Transverse colon (tissue), 4 donors: Measurements from ENCODE around the gene NOL9.

Source experiments
- EP300 ChIP-seq: sonication (generic); formaldehyde crosslinking; IDR thresholded peaks from one replicate; pipeline ENCODE4 v1.6.1; 2017; ENCODE audit warnings: antibody characterized with exemption, low read depth
- POLR2A ChIP-seq: fragments of 450-650 bp; IDR thresholded peaks from one replicate; pipeline ENCODE4 v1.6.1; 2016; ENCODE audit warnings: antibody characterized with exemption, mild to moderate bottlenecking, moderate library complexity
- POLR2AphosphoS5 ChIP-seq, 3 donors: sonication (generic); formaldehyde crosslinking; IDR thresholded peaks; one replicate each; pipeline ENCODE4 v1.6.1; 2016; ENCODE audit warnings: antibody characterized with exemption in 3 of 3
- TF ChIP-seq, protein P1 (sequence below), 5 experiments: fragments of 200-600 bp in 3 of 5; fragments of 450-650 bp in 2 of 5; sonication (generic) in 3 of 5; IDR thresholded peaks; 1 replicate in 2 of 5; 2 replicates in 3 of 5; pipeline ENCODE4 v1.5.1; 2016 to 2017; ENCODE audit warnings: antibody characterized with exemption in 5 of 5, inconsistent platforms in 3 of 5, mild to moderate bottlenecking in 2 of 5, moderate library complexity in 1 of 5

GRCh38 chr1:6509220-6509918 lies 44.9 kb downstream of the NOL9 start:
- TF ChIP-seq, protein P1, sequence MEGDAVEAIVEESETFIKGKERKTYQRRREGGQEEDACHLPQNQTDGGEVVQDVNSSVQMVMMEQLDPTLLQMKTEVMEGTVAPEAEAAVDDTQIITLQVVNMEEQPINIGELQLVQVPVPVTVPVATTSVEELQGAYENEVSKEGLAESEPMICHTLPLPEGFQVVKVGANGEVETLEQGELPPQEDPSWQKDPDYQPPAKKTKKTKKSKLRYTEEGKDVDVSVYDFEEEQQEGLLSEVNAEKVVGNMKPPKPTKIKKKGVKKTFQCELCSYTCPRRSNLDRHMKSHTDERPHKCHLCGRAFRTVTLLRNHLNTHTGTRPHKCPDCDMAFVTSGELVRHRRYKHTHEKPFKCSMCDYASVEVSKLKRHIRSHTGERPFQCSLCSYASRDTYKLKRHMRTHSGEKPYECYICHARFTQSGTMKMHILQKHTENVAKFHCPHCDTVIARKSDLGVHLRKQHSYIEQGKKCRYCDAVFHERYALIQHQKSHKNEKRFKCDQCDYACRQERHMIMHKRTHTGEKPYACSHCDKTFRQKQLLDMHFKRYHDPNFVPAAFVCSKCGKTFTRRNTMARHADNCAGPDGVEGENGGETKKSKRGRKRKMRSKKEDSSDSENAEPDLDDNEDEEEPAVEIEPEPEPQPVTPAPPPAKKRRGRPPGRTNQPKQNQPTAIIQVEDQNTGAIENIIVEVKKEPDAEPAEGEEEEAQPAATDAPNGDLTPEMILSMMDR (IDR thresholded peaks at IDR 0.05), result no peak
- TF ChIP-seq POLR2AphosphoS5 (IDR thresholded peaks at IDR 0.05) (no peak), POLR2A (no peak), EP300 (no peak)
